Small intestine (tissue), 7 donors: ENCODE results near the gene CNGB1. TPM values are rescaled to one million over a fixed set of nuclear protein-coding genes. Genes with fewer than 3 reads are reported as not detected.

Experiments
- DNase-seq, 2 donors: peaks; one replicate each; pipeline versions ENCODE4 v3.0.0 to v3.0.0-alpha.2; 2013
- FAIRE-seq: peaks from 2 replicates; lab custom pipeline; 2012; peaks lifted over from hg19 to GRCh38; lab: Jason Lieb, UNC
- H3K27ac ChIP-seq, 3 donors: one replicate each; pipeline ENCODE4 v1.5.1; 2013; ENCODE audit warnings: low read length in 2 of 3, mild to moderate bottlenecking in 2 of 3, control low read depth in 1 of 3, inconsistent platforms in 1 of 3, low read depth in 1 of 3, moderate library complexity in 1 of 3
- H3K27me3 ChIP-seq, 3 donors: one replicate each; pipeline ENCODE4 v1.6.1; 2013; ENCODE audit warnings: low read length in 3 of 3, inconsistent platforms in 1 of 3; ENCODE audit not compliant: control insufficient read depth in 3 of 3, insufficient read depth in 3 of 3
- H3K36me3 ChIP-seq, 3 donors: one replicate each; pipeline ENCODE4 v1.6.1; 2013; ENCODE audit warnings: low read length in 3 of 3, inconsistent platforms in 1 of 3, low read depth in 1 of 3, mild to moderate bottlenecking in 1 of 3, moderate library complexity in 1 of 3; ENCODE audit not compliant: control insufficient read depth in 3 of 3, insufficient read depth in 2 of 3
- H3K4me1 ChIP-seq, 3 donors: one replicate each; pipeline ENCODE4 v1.6.1; 2013; ENCODE audit warnings: low read length in 2 of 3, inconsistent platforms in 1 of 3, low read depth in 1 of 3, mild to moderate bottlenecking in 1 of 3, moderate library complexity in 1 of 3; ENCODE audit not compliant: control insufficient read depth in 3 of 3, insufficient read depth in 2 of 3
- H3K4me3 ChIP-seq, 3 donors: one replicate each; pipeline ENCODE4 v1.5.1; 2013; ENCODE audit warnings: low read length in 3 of 3, control low read depth in 1 of 3, inconsistent platforms in 1 of 3, low read depth in 1 of 3, mild to moderate bottlenecking in 1 of 3, moderate library complexity in 1 of 3
- H3K9me3 ChIP-seq, 2 donors: one replicate each; pipeline ENCODE4 v1.6.1; 2013; ENCODE audit warnings: low read depth in 1 of 2, low read length in 1 of 2; ENCODE audit not compliant: control insufficient read depth in 2 of 2, insufficient read depth in 1 of 2
- WGBS, 3 donors: extraction: QIAGEN DNeasy Blood & Tissue Kit; methylation state at CpG; one replicate each; pipeline ENCODE4 v1.1.7; 2013; 5-methylcytosine and 5-hydroxymethylcytosine counted together
- polyA plus RNA-seq, 4 donors: library from polyadenylated mRNA; stranded (reverse) in 3 of 4; unstranded in 1 of 4; fragments of 200-250 nt in 3 of 4; fragments of 120-200 nt in 1 of 4; gene quantifications; one replicate each; pipeline versions ENCODE4 v1.2.1 to v1.2.3, GENCODE V29; 2013
- donor health status: healthy with polysubstance abuse.
- donor health status: control.
- donor health status: control.
- donor health status: Bipolar disorder and iron deficiency.
- donor health status: healthy.

CNGB1 gene
- polyA plus RNA-seq, 4 donors = 1.3 to 1.7 TPM; not detected in 2

GRCh38 chr16:57834936-57835335 is 136.0 kb downstream of the CNGB1 start:
- Histone ChIP-seq H3K4me3 (no peak overlapping the region), H3K27ac (no peak overlapping the region), H3K9me3 (no peaks in the 10 kb centered on the region), H3K36me3 (no peaks in the 10 kb centered on the region), H3K27me3 (no peaks in the 10 kb centered on the region), H3K4me1 (peaks cover 0 to 3% (median 0%) of the 10 kb centered on the region in 3 donors)
- FAIRE-seq (no peak), DNase-seq (no peak)
- 70 to 78% (median 73%) methylated on average over 5 of the region's 5 CpGs for WGBS, 3 donors

Other genes with a start within 250 kb of the CNGB1 start
- 10 to 100 TPM in 2 of 4 donors, 1 to 10 TPM in 2; 9.6 to 19.3 (median 12.1) TPM for gene KATNB1, start 235.4 kb downstream of the CNGB1 start, polyA plus RNA-seq
- gene KIFC3, start 168.6 kb downstream of the CNGB1 start, polyA plus RNA-seq = 100 to 1,000 TPM in 2 of 4 donors, 10 to 100 TPM in 2; 12.8 to 237 (median 131) TPM
- 1 to 10 TPM; 2.2 to 5.6 (median 3.2) TPM for gene ZNF319, start 29.5 kb upstream of the CNGB1 start, polyA plus RNA-seq
- gene USB1, start 30.3 kb upstream of the CNGB1 start, polyA plus RNA-seq = 10 to 100 TPM; 19.9 to 26.5 (median 24.0) TPM
- 10 to 100 TPM; 38.2 to 67.3 (median 49.7) TPM for gene MMP15, start 54.6 kb upstream of the CNGB1 start, polyA plus RNA-seq
- 10 to 100 TPM; 16.8 to 46.8 (median 34.2) TPM for gene CFAP20, start 158.3 kb upstream of the CNGB1 start, polyA plus RNA-seq
- gene CSNK2A2, start 227.0 kb upstream of the CNGB1 start, polyA plus RNA-seq = 10 to 100 TPM; 15.0 to 49.3 (median 20.1) TPM